T-helper 22 cell (primary cell): ENCODE results near the gene LRRTM2.
"Not testable (repeated sequence)": the region's sequence is repeated elsewhere in the genome, so short reads cannot be mapped to it uniquely, and the experiment has no call there.

Source experiments
- DNase-seq: peaks from one replicate; pipeline ENCODE4 v3.0.0-alpha.2; 2020; ENCODE audit warnings: low read depth

Gene LRRTM2

GRCh38 chr5:138837160-138837559 lies 38.0 kb downstream of the LRRTM2 start:
- no peak for DNase-seq

- DNase-seq = not testable (repeated sequence)
Measured at GRCh38 chr5:138834853-138835252, 40.3 kb downstream of the LRRTM2 start.

GRCh38 chr5:138833726-138834480 lies 41.2 kb downstream of the LRRTM2 start:
- no peak for DNase-seq

GRCh38 chr5:138833080-138833479 lies 42.1 kb downstream of the LRRTM2 start:
- DNase-seq = no peak

GRCh38 chr5:138832218-138832617 lies 42.9 kb downstream of the LRRTM2 start:
- no peak for DNase-seq

- no peak for DNase-seq
Measured at GRCh38 chr5:138831703-138832102, 43.4 kb downstream of the LRRTM2 start.

GRCh38 chr5:138829341-138829740 lies 45.8 kb downstream of the LRRTM2 start:
- no peak for DNase-seq

GRCh38 chr5:138828556-138828955 lies 46.6 kb downstream of the LRRTM2 start:
- DNase-seq = no peak

GRCh38 chr5:138824924-138825863 lies 49.9 kb downstream of the LRRTM2 start:
- no peak for DNase-seq

GRCh38 chr5:138824516-138824915 lies 50.6 kb downstream of the LRRTM2 start:
- DNase-seq = no peak

GRCh38 chr5:138820695-138821094 lies 54.4 kb downstream of the LRRTM2 start:
- no peak for DNase-seq

GRCh38 chr5:138819081-138819480 lies 56.1 kb downstream of the LRRTM2 start:
- no peak for DNase-seq
